A549 (cell line): ENCODE measurements around the gene DCLK1. TPM values are rescaled to one million over a fixed set of nuclear protein-coding genes. Genes with fewer than 3 reads are reported as not detected.

Experiments
- ATAC-seq, 2 experiments: fragments of 200-7000 bp in 1 of 2; fragments of >200 bp in 1 of 2; cut with Nextera tagmentation in 1 of 2; cut with Tn5 transposase in 1 of 2; 3 replicates each; pipeline versions ENCODE4 v1.8.0 to v1.9.1; 2018 to 2020; ENCODE audit warnings: mild to moderate bottlenecking in 1 of 2, moderate library complexity in 1 of 2
- CTCF ChIA-PET: fragments of 300-600 bp; sonication (Branson Sonifier 250); formaldehyde crosslinking; extraction: SDS; loops from one replicate; lab custom pipeline; 2021; ENCODE audit warnings: antibody characterized with exemption, inconsistent platforms; lab: Yijun Ruan, JAX
- POLR2A ChIA-PET: fragments of 350-600 bp; formaldehyde crosslinking; extraction: SDS; loops from one replicate; lab custom pipeline; 2021; ENCODE audit warnings: antibody characterized with exemption, inconsistent platforms; lab: Yijun Ruan, JAX
- DNase-seq, 2 experiments: peaks; one replicate each; pipeline versions ENCODE4 v3.0.0 to v3.0.0-alpha.2; 2011 to 2016; ENCODE audit warnings: low read depth in 1 of 2, low spot score in 1 of 2
- FAIRE-seq: peaks from 2 replicates; lab custom pipeline; 2011; peaks lifted over from hg19 to GRCh38; lab: Jason Lieb, UNC
- H3K27ac ChIP-seq, 2 experiments: fragments of >200 bp; sonication (Bioruptor Twin); formaldehyde crosslinking; 3 replicates each; pipeline ENCODE4 v1.5.1; 2016 to 2017
- H3K4me1 ChIP-seq: fragments of >200 bp; sonication (Bioruptor Twin); formaldehyde crosslinking; 3 replicates; pipeline ENCODE4 v1.6.1; 2016
- H3K4me2 ChIP-seq: fragments of >200 bp; sonication (Bioruptor Twin); formaldehyde crosslinking; 3 replicates; pipeline ENCODE4 v1.6.1; 2016
- H3K4me3 ChIP-seq: fragments of >200 bp; sonication (Bioruptor Twin); formaldehyde crosslinking; 3 replicates; pipeline ENCODE4 v1.5.1; 2016
- H3K9me3 ChIP-seq: fragments of >200 bp; sonication (Bioruptor Twin); formaldehyde crosslinking; 3 replicates; pipeline ENCODE4 v1.6.1; 2016
- ATOH8 ChIP-seq: fragments of 250-450 bp; sonication (Bioruptor Pico); IDR thresholded peaks from 2 replicates; pipeline ENCODE4 v1.5.0; 2020; ENCODE audit warnings: low read depth, mild to moderate bottlenecking, moderate library complexity
- BHLHE40 ChIP-seq: IDR thresholded peaks from 2 replicates; pipeline ENCODE4 v1.6.1; 2012; ENCODE audit warnings: low read depth, low read length, inconsistent platforms
- CEBPB ChIP-seq, 2 experiments: fragments of >200 bp in 1 of 2; sonication (Bioruptor Twin) in 1 of 2; formaldehyde crosslinking in 1 of 2; IDR thresholded peaks; 2 replicates each; pipeline ENCODE4 v1.6.1; 2012 to 2016
- CHD2 ChIP-seq: fragments of 150-350 bp; IDR thresholded peaks from 2 replicates; pipeline ENCODE4 v1.6.1; 2014; ENCODE audit warnings: low read length; ENCODE audit not compliant: partially characterized antibody
- EHMT2 ChIP-seq: fragments of 200-600 bp; sonication (generic); IDR thresholded peaks from 2 replicates; pipeline ENCODE4 v1.6.1; 2016; ENCODE audit warnings: antibody characterized with exemption, low read depth, mild to moderate bottlenecking, moderate library complexity
- EP300 ChIP-seq, 2 experiments: fragments of >200 bp; sonication (Bioruptor Twin); formaldehyde crosslinking; IDR thresholded peaks; 2 replicates in 1 of 2; 3 replicates in 1 of 2; pipeline ENCODE4 v1.6.1; 2016 to 2017
- ESRRA ChIP-seq: fragments of 150-350 bp; IDR thresholded peaks from 2 replicates; pipeline ENCODE4 v1.6.1; 2014; ENCODE audit warnings: mild to moderate bottlenecking, low read length, borderline replicate concordance
- FOSL2 ChIP-seq, 2 experiments: fragments of 450-650 bp in 1 of 2; fragments of >200 bp in 1 of 2; sonication (Bioruptor Twin) in 1 of 2; formaldehyde crosslinking; IDR thresholded peaks; 2 replicates each; pipeline versions ENCODE4 v1.5.0 to v1.6.1; 2016 to 2020; ENCODE audit warnings: mild to moderate bottlenecking in 1 of 2, moderate library complexity in 1 of 2
- GATA3 ChIP-seq: IDR thresholded peaks from 2 replicates; pipeline ENCODE4 v1.6.1; 2012; ENCODE audit warnings: borderline replicate concordance
- HEYL ChIP-seq: fragments of 250-450 bp; sonication (Bioruptor Pico); IDR thresholded peaks from 2 replicates; pipeline ENCODE4 v1.8.0; 2021; ENCODE audit warnings: mild to moderate bottlenecking, moderate library complexity
- HMGXB4 ChIP-seq: fragments of 250-450 bp; sonication (Bioruptor Pico); IDR thresholded peaks from 2 replicates; pipeline ENCODE4 v1.5.0; 2021; ENCODE audit warnings: mild to moderate bottlenecking, moderate library complexity, borderline replicate concordance
- HOXA7 ChIP-seq: fragments of 250-450 bp; sonication (Bioruptor Pico); IDR thresholded peaks from 2 replicates; pipeline ENCODE4 v1.5.0; 2020; ENCODE audit warnings: mild to moderate bottlenecking, moderate library complexity
- JUN ChIP-seq, 2 experiments: fragments of >200 bp; sonication (Bioruptor Twin); formaldehyde crosslinking; IDR thresholded peaks; 2 replicates in 1 of 2; 3 replicates in 1 of 2; pipeline ENCODE4 v1.6.1; 2016 to 2017
- KDM1A ChIP-seq: fragments of 200-600 bp; sonication (generic); IDR thresholded peaks from 2 replicates; pipeline ENCODE4 v1.6.1; 2016; ENCODE audit warnings: low read depth, mild to moderate bottlenecking
- MAFK ChIP-seq: fragments of 450-650 bp; IDR thresholded peaks from 2 replicates; pipeline ENCODE4 v1.6.1; 2014; ENCODE audit not compliant: partially characterized antibody
- MAZ ChIP-seq: fragments of 150-350 bp; IDR thresholded peaks from 2 replicates; pipeline ENCODE4 v1.6.1; 2014; ENCODE audit warnings: antibody characterized with exemption, low read depth, low read length, borderline replicate concordance
- NFE2L2 ChIP-seq: fragments of 150-350 bp; conservative IDR thresholded peaks from 2 replicates; pipeline ENCODE4 v1.6.1; 2014; ENCODE audit warnings: low read length
- POLR2A ChIP-seq: IDR thresholded peaks from 2 replicates; pipeline ENCODE4 v1.6.1; 2012; ENCODE audit warnings: mild to moderate bottlenecking, low read length
- POLR2AphosphoS2 ChIP-seq: conservative IDR thresholded peaks from 2 replicates; pipeline ENCODE4 v1.6.1; 2012; ENCODE audit warnings: low read length, improper control_type of control experiment, inconsistent platforms
- RARB ChIP-seq: fragments of 250-450 bp; sonication (Bioruptor Pico); IDR thresholded peaks from 2 replicates; pipeline ENCODE4 v1.8.0; 2021; ENCODE audit warnings: mild to moderate bottlenecking, moderate library complexity
- ZFP36 ChIP-seq: fragments of 450-650 bp; IDR thresholded peaks from 2 replicates; pipeline ENCODE4 v1.6.1; 2014; ENCODE audit warnings: borderline replicate concordance; ENCODE audit not compliant: partially characterized antibody
- WGBS: methylation state at CpG from one replicate; pipeline ENCODE4 v1.1.6; 2017; ENCODE audit errors: missing lambda C conversion rate; 5-methylcytosine and 5-hydroxymethylcytosine counted together
- polyA plus RNA-seq, 4 experiments: library from polyadenylated mRNA; depleted of rRNA in 3 of 4; stranded (reverse); fragments of >200 nt; fragmentation: RNase III in 1 of 4; extraction: RNeasy Plus Mini Kit Qiagen cat#74134 plus additional on column Dnase treatment in 1 of 4; gene quantifications; 2 replicates in 3 of 4; 3 replicates in 1 of 4; pipeline ENCODE4 v1.2.3, GENCODE V29; 2011 to 2017
- TF ChIP-seq, protein P1 (sequence below): fragments of 450-650 bp; IDR thresholded peaks from 2 replicates; pipeline ENCODE4 v1.6.1; 2014; ENCODE audit warnings: antibody characterized with exemption
- TF ChIP-seq, protein P2 (sequence below): fragments of 150-350 bp; IDR thresholded peaks from 2 replicates; pipeline ENCODE4 v1.6.1; 2014; ENCODE audit warnings: low read depth, mild to moderate bottlenecking, low read length
- TF ChIP-seq, protein P3 (sequence below): IDR thresholded peaks from 2 replicates; pipeline ENCODE4 v1.6.1; 2012; ENCODE audit warnings: low read depth, borderline replicate concordance

DCLK1 gene
- polyA plus RNA-seq, 2 of the 4 experiments (the other 2 are of a cell fraction), result 0.13 to 0.21 TPM

DNA sequence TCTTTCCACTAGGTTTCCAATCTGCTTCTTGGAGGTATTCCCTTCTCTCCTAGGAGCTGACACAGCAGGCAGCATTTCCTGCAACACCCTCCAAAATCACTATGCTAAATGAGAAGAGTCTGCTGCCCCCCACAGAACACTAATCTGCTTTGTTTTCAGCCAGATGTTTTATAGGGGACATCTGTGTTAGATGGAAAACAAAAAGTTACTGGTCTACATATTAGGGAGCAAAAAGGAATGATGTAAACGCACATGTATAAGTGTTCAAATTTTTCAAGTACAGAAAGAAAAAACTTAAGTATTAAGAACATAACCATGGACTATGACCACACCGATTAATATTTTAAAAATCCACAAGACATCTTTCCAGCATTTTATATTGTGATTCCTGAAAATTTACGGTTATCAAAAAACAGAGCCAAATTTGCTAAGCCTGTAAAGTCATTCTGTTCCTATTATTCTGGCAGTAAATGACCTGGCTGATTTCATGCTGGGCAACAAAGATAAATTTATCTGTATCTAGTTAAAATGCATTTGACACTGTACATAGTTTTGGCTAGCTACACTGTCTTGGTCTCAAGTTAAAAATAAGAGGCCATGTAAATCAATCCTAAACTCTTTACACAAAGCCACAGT is 63.3 kb downstream of the DCLK1 start:
- no peak for DNase-seq
- TF ChIP-seq POLR2A (no peak), NFE2L2 (no peak), BHLHE40 (no peak), HEYL (CRISPR knock-in tag) (no peak), HMGXB4 (no peak), POLR2AphosphoS2 (no peak), ZFP36 (no peak), EP300 (IDR thresholded peaks at IDR 0.05) (no peak), KDM1A (no peak)
- TF ChIP-seq, protein P1, sequence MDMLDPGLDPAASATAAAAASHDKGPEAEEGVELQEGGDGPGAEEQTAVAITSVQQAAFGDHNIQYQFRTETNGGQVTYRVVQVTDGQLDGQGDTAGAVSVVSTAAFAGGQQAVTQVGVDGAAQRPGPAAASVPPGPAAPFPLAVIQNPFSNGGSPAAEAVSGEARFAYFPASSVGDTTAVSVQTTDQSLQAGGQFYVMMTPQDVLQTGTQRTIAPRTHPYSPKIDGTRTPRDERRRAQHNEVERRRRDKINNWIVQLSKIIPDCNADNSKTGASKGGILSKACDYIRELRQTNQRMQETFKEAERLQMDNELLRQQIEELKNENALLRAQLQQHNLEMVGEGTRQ, result no peak
- no peak for ATAC-seq
- H3K4me2 ChIP-seq, result no peak overlapping the region
- ChIA-PET POLR2A (no interaction called here), CTCF (no interaction called here)
- no peak overlapping the region for H3K4me3 ChIP-seq
- no peak overlapping the region for H3K27ac ChIP-seq
- FAIRE-seq, result no peak
- H3K9me3 ChIP-seq, result no peaks in the 10 kb centered on the region
- 7% methylated on average over 3 of the region's 3 CpGs for WGBS
- no peaks in the 10 kb centered on the region for H3K4me1 ChIP-seq

- Histone ChIP-seq H3K4me3 (no peak overlapping the region), H3K9me3 (no peaks in the 10 kb centered on the region), H3K4me1 (no peaks in the 10 kb centered on the region), H3K27ac (no peak overlapping the region), H3K4me2 (no peak overlapping the region)
- no peak for ATAC-seq
- ChIA-PET POLR2A (no interaction called here), CTCF (no interaction called here)
- TF ChIP-seq EHMT2 (no peak), RARB (no peak), FOSL2 (IDR thresholded peaks at IDR 0.05) (no peak), FOSL2 (CRISPR knock-in tag; IDR thresholded peaks at IDR 0.05) (no peak), ESRRA (no peak), MAFK (no peak), MAZ (no peak), CEBPB (IDR thresholded peaks at IDR 0.05) (no peak), BHLHE40 (no peak), POLR2AphosphoS2 (no peak), CHD2 (no peak), GATA3 (no peak), JUN (IDR thresholded peaks at IDR 0.05) (no peak), ATOH8 (CRISPR knock-in tag) (no peak), EP300 (IDR thresholded peaks at IDR 0.05) (no peak), HOXA7 (CRISPR knock-in tag) (no peak)
- TF ChIP-seq, protein P1, result no peak
- TF ChIP-seq, protein P2, sequence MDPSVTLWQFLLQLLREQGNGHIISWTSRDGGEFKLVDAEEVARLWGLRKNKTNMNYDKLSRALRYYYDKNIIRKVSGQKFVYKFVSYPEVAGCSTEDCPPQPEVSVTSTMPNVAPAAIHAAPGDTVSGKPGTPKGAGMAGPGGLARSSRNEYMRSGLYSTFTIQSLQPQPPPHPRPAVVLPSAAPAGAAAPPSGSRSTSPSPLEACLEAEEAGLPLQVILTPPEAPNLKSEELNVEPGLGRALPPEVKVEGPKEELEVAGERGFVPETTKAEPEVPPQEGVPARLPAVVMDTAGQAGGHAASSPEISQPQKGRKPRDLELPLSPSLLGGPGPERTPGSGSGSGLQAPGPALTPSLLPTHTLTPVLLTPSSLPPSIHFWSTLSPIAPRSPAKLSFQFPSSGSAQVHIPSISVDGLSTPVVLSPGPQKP, result no peak
- TF ChIP-seq, protein P3, sequence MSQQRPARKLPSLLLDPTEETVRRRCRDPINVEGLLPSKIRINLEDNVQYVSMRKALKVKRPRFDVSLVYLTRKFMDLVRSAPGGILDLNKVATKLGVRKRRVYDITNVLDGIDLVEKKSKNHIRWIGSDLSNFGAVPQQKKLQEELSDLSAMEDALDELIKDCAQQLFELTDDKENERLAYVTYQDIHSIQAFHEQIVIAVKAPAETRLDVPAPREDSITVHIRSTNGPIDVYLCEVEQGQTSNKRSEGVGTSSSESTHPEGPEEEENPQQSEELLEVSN, result no peak
- no peak for DNase-seq
- WGBS, result 0% methylated on average over 1 of the region's 1 CpG
- FAIRE-seq, result no peak
Observed at GRCh38 chr13:36062249-36062648, 68.9 kb downstream of the DCLK1 start.
